OCI-LY7 (cell line): ENCODE results near the gene NEURL2. TPM values are rescaled to one million over a fixed set of nuclear protein-coding genes. Genes with fewer than 3 reads are reported as not detected.

ENCODE experiments used
- BruUV-seq: library from RNA; stranded (reverse); fragments of 400-500 nt; replicated peaks from 2 replicates; lab custom pipeline; 2021; lab: Mats Ljungman, UMichigan
- CTCF ChIA-PET: fragments of 300-600 bp; sonication (Branson Sonifier 250); formaldehyde crosslinking; loops from one replicate; lab custom pipeline; 2022; ENCODE audit warnings: antibody characterized with exemption; ENCODE audit not compliant: unreplicated experiment; lab: Charles Lee
- POLR2A ChIA-PET: fragments of 300-600 bp; sonication (Branson Sonifier 250); formaldehyde crosslinking; loops from one replicate; lab custom pipeline; 2022; ENCODE audit warnings: antibody characterized with exemption; lab: Charles Lee
- DNase-seq: peaks from one replicate; pipeline ENCODE4 v3.0.0-alpha.2; 2015; ENCODE audit warnings: low spot score
- H2AFZ ChIP-seq: fragments of 200-600 bp; sonication (generic), shearing (Covaris generic); 2 replicates; pipeline ENCODE4 v1.6.1; 2014; ENCODE audit warnings: mild to moderate bottlenecking, antibody characterized with exemption, low read length, moderate library complexity
- H3K27ac ChIP-seq: fragments of 200-600 bp; sonication (generic); 2 replicates; pipeline ENCODE4 v1.5.1; 2014; ENCODE audit warnings: mixed run types, low read depth, mild to moderate bottlenecking, moderate library complexity, low read length, inconsistent platforms; ENCODE audit not compliant: poor library complexity, severe bottlenecking
- H3K36me3 ChIP-seq: fragments of 200-600 bp; sonication (generic); 2 replicates; pipeline ENCODE4 v1.6.1; 2014; ENCODE audit warnings: mild to moderate bottlenecking, antibody characterized with exemption, low read length, moderate library complexity, mixed read lengths; ENCODE audit not compliant: insufficient read depth
- H3K4me1 ChIP-seq: fragments of 200-600 bp; sonication (generic); 2 replicates; pipeline ENCODE4 v1.5.1; 2014; ENCODE audit warnings: mild to moderate bottlenecking, low read length; ENCODE audit not compliant: insufficient read depth, poor library complexity, severe bottlenecking
- H3K4me2 ChIP-seq: fragments of 200-600 bp; sonication (generic); 2 replicates; pipeline ENCODE4 v1.6.1; 2014; ENCODE audit warnings: mild to moderate bottlenecking, low read length
- H3K4me3 ChIP-seq: fragments of 200-600 bp; sonication (generic); 2 replicates; pipeline ENCODE4 v1.5.1; 2014; ENCODE audit warnings: mild to moderate bottlenecking, low read depth, low read length; ENCODE audit not compliant: poor library complexity, severe bottlenecking
- H3K79me2 ChIP-seq: fragments of 200-600 bp; sonication (generic); 2 replicates; pipeline ENCODE4 v1.6.1; 2016; ENCODE audit warnings: low read depth, mild to moderate bottlenecking, low read length, moderate library complexity, mixed read lengths; ENCODE audit not compliant: insufficient read depth
- H3K9me2 ChIP-seq: fragments of 200-600 bp; sonication (generic); 2 replicates; pipeline ENCODE4 v1.6.1; 2016; ENCODE audit warnings: mild to moderate bottlenecking, low read length, mixed read lengths; ENCODE audit not compliant: insufficient read depth
- H3K9me3 ChIP-seq: fragments of 200-600 bp; sonication (generic); 2 replicates; pipeline ENCODE4 v1.6.1; 2014; ENCODE audit warnings: mild to moderate bottlenecking, mixed run types, low read length, mixed read lengths
- H4K20me1 ChIP-seq: fragments of 200-600 bp; sonication (generic); 2 replicates; pipeline ENCODE4 v1.6.1; 2014; ENCODE audit warnings: mild to moderate bottlenecking, antibody characterized with exemption, low read length, moderate library complexity, mixed read lengths; ENCODE audit not compliant: insufficient read depth
- CTCF ChIP-seq: fragments of 200-600 bp; sonication (generic); conservative IDR thresholded peaks from 2 replicates; pipeline ENCODE4 v1.5.1; 2014; ENCODE audit warnings: mild to moderate bottlenecking, antibody characterized with exemption, low read length, moderate library complexity, mixed read lengths
- EZH2phosphoT487 ChIP-seq: fragments of 200-600 bp; sonication (generic); IDR thresholded peaks from 2 replicates; pipeline ENCODE4 v1.6.1; 2018; ENCODE audit warnings: low read depth, borderline replicate concordance, mild to moderate bottlenecking, mixed run types, antibody characterized with exemption, low read length, moderate library complexity, mixed read lengths
- intact Hi-C: fragments of 100-400 bp; cut with micrococcal nuclease; formaldehyde crosslinking; loops from one replicate; pipeline ENCODE4 v1.10.0; 2022; ENCODE audit not compliant: unreplicated experiment
- total RNA-seq, 2 experiments: library from RNA; depleted of rRNA in 1 of 2; stranded (reverse); fragments of >200 nt in 1 of 2; shearing (Covaris generic) in 1 of 2; gene quantifications; 2 replicates each; pipeline ENCODE4 v1.2.3, GENCODE V29; 2014 to 2022

The NEURL2 gene
- total RNA-seq, 2 experiments from 2014 or later = 9.9 to 10.7 TPM

- no peak overlapping the region for H3K4me2 ChIP-seq
- CTCF ChIA-PET = no interaction called here
- H3K79me2 ChIP-seq = peaks cover 24% of the 10 kb centered on the region; the same call in 1 of the 2 replicates
- no peak overlapping the region for H3K4me3 ChIP-seq
- H3K36me3 ChIP-seq = no peaks in the 10 kb centered on the region
- POLR2A ChIA-PET = no interaction called here
- peaks cover 19% of the 10 kb centered on the region for H3K4me1 ChIP-seq
- intact Hi-C loops = no loop called here
- no peak for TF ChIP-seq EZH2phosphoT487
- no peak for TF ChIP-seq CTCF
- H2AFZ ChIP-seq = no peak overlapping the region
- H3K27ac ChIP-seq = no peak overlapping the region
- no peaks in the 10 kb centered on the region for H3K9me2 ChIP-seq
- no peaks in the 10 kb centered on the region for H3K9me3 ChIP-seq
- no peaks in the 10 kb centered on the region for H4K20me1 ChIP-seq
- no peak for DNase-seq
- no TSS peak for BruUV-seq
Measured at GRCh38 chr20:45860560-45861220, 30.3 kb downstream of the NEURL2 start.

GRCh38 chr20:45859916-45860315 lies 31.1 kb downstream of the NEURL2 start:
- no peaks in the 10 kb centered on the region for H3K9me3 ChIP-seq
- H3K79me2 ChIP-seq = peaks cover 25% of the 10 kb centered on the region; the same call in 1 of the 2 replicates
- intact Hi-C loops = no loop called here
- H3K27ac ChIP-seq = no peak overlapping the region
- TF ChIP-seq CTCF = no peak
- H4K20me1 ChIP-seq = no peaks in the 10 kb centered on the region
- no peaks in the 10 kb centered on the region for H3K36me3 ChIP-seq
- H3K4me3 ChIP-seq = no peak overlapping the region
- H3K4me1 ChIP-seq = peaks cover 20% of the 10 kb centered on the region
- H3K9me2 ChIP-seq = no peaks in the 10 kb centered on the region
- DNase-seq = no peak
- BruUV-seq = no TSS peak
- ChIA-PET CTCF (no interaction called here), POLR2A (no interaction called here)
- no peak overlapping the region for H2AFZ ChIP-seq
- H3K4me2 ChIP-seq = no peak overlapping the region

- Histone ChIP-seq H3K4me1 (peaks cover 20% of the 10 kb centered on the region), H3K9me3 (no peaks in the 10 kb centered on the region), H3K27ac (peak overlapping the region; percentile 42), H3K4me2 (peak overlapping the region; percentile 96), H3K79me2 (peaks cover 25% of the 10 kb centered on the region; the same call in 1 of the 2 replicates), H4K20me1 (no peaks in the 10 kb centered on the region), H3K36me3 (no peaks in the 10 kb centered on the region), H3K4me3 (peak overlapping the region; percentile 91), H3K9me2 (no peaks in the 10 kb centered on the region), H2AFZ (peak overlapping the region; percentile 92)
- peak; percentile 58 for DNase-seq
- CTCF ChIA-PET = interaction anchor here (0.7 kb wide), 1 partner anchor 130 kb away, joined by 3 read pairs; no protein-coding TSS in a partner anchor
- TF ChIP-seq CTCF (no peak), EZH2phosphoT487 (no peak)
- BruUV-seq = no TSS peak
- POLR2A ChIA-PET = interaction anchor here (0.6 to 1.3 kb wide), 4 partner anchors 15 to 47 kb away, joined by 3 to 4 read pairs (median 4); partner anchors contain the start of gene ZSWIM1
- intact Hi-C loops = loop anchor here (1.0 to 2.0 kb wide), 2 partner anchors 46 to 77 kb away; partner anchors contain the start of genes PCIF1 and UBE2C
Measured at GRCh38 chr20:45857882-45858216, 33.2 kb downstream of the NEURL2 start.
